H1 (cell line): ENCODE data around the gene TMED8.

Source experiments
- CTCF ChIP-seq, 3 experiments: IDR thresholded peaks; 1 replicate in 2 of 3; 2 replicates in 1 of 3; pipeline versions ENCODE4 v1.5.1 to v1.6.1; 2011; ENCODE audit warnings: low read length in 3 of 3, mild to moderate bottlenecking in 3 of 3, inconsistent platforms in 2 of 3, low read depth in 1 of 3, moderate library complexity in 1 of 3; ENCODE audit not compliant: insufficient read depth in 1 of 3; ENCODE audit errors: control extremely low read depth in 1 of 3
- EGR1 ChIP-seq: IDR thresholded peaks from 2 replicates; pipeline ENCODE4 v1.6.1; 2011; ENCODE audit warnings: low read depth, low read length, borderline replicate concordance
- EP300 ChIP-seq, 2 experiments: IDR thresholded peaks; 1 replicate in 1 of 2; 2 replicates in 1 of 2; pipeline ENCODE4 v1.6.1; 2011 to 2012; ENCODE audit warnings: low read depth in 2 of 2, low read length in 2 of 2, mild to moderate bottlenecking in 2 of 2, borderline replicate concordance in 1 of 2, inconsistent platforms in 1 of 2, moderate library complexity in 1 of 2
- JUN ChIP-seq: IDR thresholded peaks from 2 replicates; pipeline ENCODE4 v1.6.1; 2011; ENCODE audit warnings: low read depth, mild to moderate bottlenecking, improper control_type of control experiment, low read length
- PHF8 ChIP-seq: fragments of 200-600 bp; sonication (generic); conservative IDR thresholded peaks from 2 replicates; pipeline ENCODE4 v1.7.1; 2012; ENCODE audit warnings: low read depth, mild to moderate bottlenecking, inconsistent platforms, low read length, moderate library complexity
- POLR2A ChIP-seq, 2 experiments: IDR thresholded peaks; 1 replicate in 1 of 2; 2 replicates in 1 of 2; pipeline ENCODE4 v1.6.1; 2011; ENCODE audit warnings: low read depth in 2 of 2, low read length in 2 of 2, mild to moderate bottlenecking in 2 of 2; ENCODE audit errors: control extremely low read depth in 1 of 2
- POLR2AphosphoS5 ChIP-seq: IDR thresholded peaks from 2 replicates; pipeline ENCODE4 v1.6.1; 2011; ENCODE audit warnings: low read depth, low read length
- TAF1 ChIP-seq: IDR thresholded peaks from 2 replicates; pipeline ENCODE4 v1.6.1; 2011; ENCODE audit warnings: mild to moderate bottlenecking, low read depth, low read length
- TEAD4 ChIP-seq: IDR thresholded peaks from 2 replicates; pipeline ENCODE4 v1.6.1; 2012; ENCODE audit warnings: low read depth, low read length, inconsistent platforms, mixed read lengths

DNA sequence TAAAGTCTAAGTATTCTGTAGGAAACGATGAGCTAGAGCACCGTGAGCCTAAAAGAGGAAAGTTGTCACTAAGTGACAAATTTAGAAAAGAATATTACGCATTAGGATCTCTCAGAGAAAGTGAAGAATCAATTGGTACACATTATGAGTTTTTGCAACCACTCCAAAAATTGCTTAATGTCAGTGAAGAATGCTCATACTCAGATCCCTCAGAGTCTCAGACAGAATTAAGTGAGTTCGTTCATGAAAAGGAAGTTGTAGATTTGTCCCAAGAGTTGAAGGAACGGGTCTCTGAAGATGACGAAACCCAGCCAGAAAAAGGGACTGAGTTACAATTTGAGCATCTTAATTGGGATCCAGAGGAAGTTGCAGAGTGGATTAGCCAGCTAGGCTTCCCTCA, 1.8 kb upstream of the TMED8 start:
- TF ChIP-seq POLR2AphosphoS5 = no peak
- no peak for TF ChIP-seq EGR1
- no peak for TF ChIP-seq TAF1
- no peak for TF ChIP-seq TEAD4
- no peak for TF ChIP-seq CTCF (IDR thresholded peaks at IDR 0.05; ENCODE audit: control extremely low read depth in 1 of 3, insufficient read depth in 1 of 3, low read depth in 1 of 3, low read length in 3 of 3)
- no peak for TF ChIP-seq PHF8
- TF ChIP-seq POLR2A (IDR thresholded peaks at IDR 0.05; ENCODE audit: control extremely low read depth in 1 of 2, low read depth in 2 of 2, low read length in 2 of 2) = no peak
- no peak for TF ChIP-seq EP300 (IDR thresholded peaks at IDR 0.05; ENCODE audit: borderline replicate concordance in 1 of 2, low read depth in 2 of 2, low read length in 2 of 2)
- TF ChIP-seq JUN = no peak
